A549 (cell line): ENCODE measurements around the gene DGKH. TPM values are rescaled to one million over a fixed set of nuclear protein-coding genes. Genes with fewer than 3 reads are reported as not detected.

Experiments
- ATAC-seq, 2 experiments: fragments of 200-7000 bp in 1 of 2; fragments of >200 bp in 1 of 2; cut with Nextera tagmentation in 1 of 2; cut with Tn5 transposase in 1 of 2; 3 replicates each; pipeline versions ENCODE4 v1.8.0 to v1.9.1; 2018 to 2020; ENCODE audit warnings: mild to moderate bottlenecking in 1 of 2, moderate library complexity in 1 of 2
- CTCF ChIA-PET: fragments of 300-600 bp; sonication (Branson Sonifier 250); formaldehyde crosslinking; extraction: SDS; loops from one replicate; lab custom pipeline; 2021; ENCODE audit warnings: antibody characterized with exemption, inconsistent platforms; lab: Yijun Ruan, JAX
- POLR2A ChIA-PET: fragments of 350-600 bp; formaldehyde crosslinking; extraction: SDS; loops from one replicate; lab custom pipeline; 2021; ENCODE audit warnings: antibody characterized with exemption, inconsistent platforms; lab: Yijun Ruan, JAX
- DNase-seq, 2 experiments: peaks; one replicate each; pipeline versions ENCODE4 v3.0.0 to v3.0.0-alpha.2; 2011 to 2016; ENCODE audit warnings: low read depth in 1 of 2, low spot score in 1 of 2
- FAIRE-seq: peaks from 2 replicates; lab custom pipeline; 2011; peaks lifted over from hg19 to GRCh38; lab: Jason Lieb, UNC
- H3K27ac ChIP-seq, 2 experiments: fragments of >200 bp; sonication (Bioruptor Twin); formaldehyde crosslinking; 3 replicates each; pipeline ENCODE4 v1.5.1; 2016 to 2017
- H3K4me1 ChIP-seq: fragments of >200 bp; sonication (Bioruptor Twin); formaldehyde crosslinking; 3 replicates; pipeline ENCODE4 v1.6.1; 2016
- H3K4me2 ChIP-seq: fragments of >200 bp; sonication (Bioruptor Twin); formaldehyde crosslinking; 3 replicates; pipeline ENCODE4 v1.6.1; 2016
- H3K4me3 ChIP-seq: fragments of >200 bp; sonication (Bioruptor Twin); formaldehyde crosslinking; 3 replicates; pipeline ENCODE4 v1.5.1; 2016
- H3K9me3 ChIP-seq: fragments of >200 bp; sonication (Bioruptor Twin); formaldehyde crosslinking; 3 replicates; pipeline ENCODE4 v1.6.1; 2016
- CBX8 ChIP-seq: fragments of 200-600 bp; sonication (generic); IDR thresholded peaks from 2 replicates; pipeline ENCODE4 v1.6.1; 2016
- EHF ChIP-seq: fragments of 250-450 bp; sonication (Bioruptor Pico); IDR thresholded peaks from 2 replicates; pipeline ENCODE4 v1.5.0; 2020; ENCODE audit warnings: mild to moderate bottlenecking
- EP300 ChIP-seq, 2 experiments: fragments of >200 bp; sonication (Bioruptor Twin); formaldehyde crosslinking; IDR thresholded peaks; 2 replicates in 1 of 2; 3 replicates in 1 of 2; pipeline ENCODE4 v1.6.1; 2016 to 2017
- FOSB ChIP-seq: fragments of 250-450 bp; sonication (Bioruptor Pico); IDR thresholded peaks from 2 replicates; pipeline ENCODE4 v1.5.0; 2020; ENCODE audit warnings: mild to moderate bottlenecking, moderate library complexity
- HOXA7 ChIP-seq: fragments of 250-450 bp; sonication (Bioruptor Pico); IDR thresholded peaks from 2 replicates; pipeline ENCODE4 v1.5.0; 2020; ENCODE audit warnings: mild to moderate bottlenecking, moderate library complexity
- HOXB5 ChIP-seq: fragments of 250-450 bp; sonication (Bioruptor Pico); IDR thresholded peaks from 2 replicates; pipeline ENCODE4 v1.5.0; 2020; ENCODE audit warnings: mild to moderate bottlenecking, moderate library complexity
- JUN ChIP-seq, 2 experiments: fragments of >200 bp; sonication (Bioruptor Twin); formaldehyde crosslinking; IDR thresholded peaks; 2 replicates in 1 of 2; 3 replicates in 1 of 2; pipeline ENCODE4 v1.6.1; 2016 to 2017
- MAFK ChIP-seq: fragments of 450-650 bp; IDR thresholded peaks from 2 replicates; pipeline ENCODE4 v1.6.1; 2014; ENCODE audit not compliant: partially characterized antibody
- MYC ChIP-seq: IDR thresholded peaks from 2 replicates; pipeline ENCODE4 v1.6.1; 2012; ENCODE audit warnings: mild to moderate bottlenecking, inconsistent platforms, low read length, improper control_type of control experiment, borderline replicate concordance
- PHF8 ChIP-seq: fragments of 200-600 bp; sonication (generic); IDR thresholded peaks from 2 replicates; pipeline ENCODE4 v1.6.1; 2016; ENCODE audit warnings: low read depth, mild to moderate bottlenecking, antibody characterized with exemption, moderate library complexity, borderline replicate concordance
- RAD21 ChIP-seq, 2 experiments: fragments of >200 bp in 1 of 2; sonication (Bioruptor Twin) in 1 of 2; formaldehyde crosslinking in 1 of 2; IDR thresholded peaks in 1 of 2; conservative IDR thresholded peaks in 1 of 2; 2 replicates in 1 of 2; 3 replicates in 1 of 2; pipeline ENCODE4 v1.6.1; 2012 to 2018; ENCODE audit warnings: inconsistent platforms in 1 of 2
- TP53 ChIP-seq: fragments of 250-450 bp; sonication (Bioruptor Pico); IDR thresholded peaks from 2 replicates; pipeline ENCODE4 v1.5.0; 2021; ENCODE audit warnings: mild to moderate bottlenecking, moderate library complexity
- ZC3H11A ChIP-seq: fragments of 450-650 bp; IDR thresholded peaks from 2 replicates; pipeline ENCODE4 v1.6.1; 2014; ENCODE audit warnings: antibody characterized with exemption, mild to moderate bottlenecking
- WGBS: methylation state at CpG from one replicate; pipeline ENCODE4 v1.1.6; 2017; ENCODE audit errors: missing lambda C conversion rate; 5-methylcytosine and 5-hydroxymethylcytosine counted together
- polyA plus RNA-seq, 4 experiments: library from polyadenylated mRNA; depleted of rRNA in 3 of 4; stranded (reverse); fragments of >200 nt; fragmentation: RNase III in 1 of 4; extraction: RNeasy Plus Mini Kit Qiagen cat#74134 plus additional on column Dnase treatment in 1 of 4; gene quantifications; 2 replicates in 3 of 4; 3 replicates in 1 of 4; pipeline ENCODE4 v1.2.3, GENCODE V29; 2011 to 2017
- TF ChIP-seq, protein P1 (sequence below): fragments of 250-450 bp; sonication (Bioruptor Pico); IDR thresholded peaks from 2 replicates; pipeline ENCODE4 v1.5.0; 2021; ENCODE audit warnings: mild to moderate bottlenecking, moderate library complexity, borderline replicate concordance
- TF ChIP-seq, protein P2 (sequence below): fragments of >200 bp; sonication (Bioruptor Twin); formaldehyde crosslinking; IDR thresholded peaks from 2 replicates; pipeline ENCODE4 v1.6.1; 2016
- TF ChIP-seq, protein P3 (sequence below): IDR thresholded peaks from 2 replicates; pipeline ENCODE4 v1.6.1; 2012
- TF ChIP-seq, protein P4 (sequence below): fragments of >200 bp; sonication (Bioruptor Twin); formaldehyde crosslinking; IDR thresholded peaks from 3 replicates; pipeline ENCODE4 v1.6.1; 2016
- TF ChIP-seq, protein P5 (sequence below): fragments of 450-650 bp; IDR thresholded peaks from 2 replicates; pipeline ENCODE4 v1.6.1; 2014; ENCODE audit warnings: antibody characterized with exemption
- TF ChIP-seq, protein P6 (sequence below): IDR thresholded peaks from 2 replicates; pipeline ENCODE4 v1.6.1; 2012

Gene DGKH
- polyA plus RNA-seq, 2 of the 4 experiments (the other 2 are of a cell fraction), result 3.8 to 6.7 TPM

DNA sequence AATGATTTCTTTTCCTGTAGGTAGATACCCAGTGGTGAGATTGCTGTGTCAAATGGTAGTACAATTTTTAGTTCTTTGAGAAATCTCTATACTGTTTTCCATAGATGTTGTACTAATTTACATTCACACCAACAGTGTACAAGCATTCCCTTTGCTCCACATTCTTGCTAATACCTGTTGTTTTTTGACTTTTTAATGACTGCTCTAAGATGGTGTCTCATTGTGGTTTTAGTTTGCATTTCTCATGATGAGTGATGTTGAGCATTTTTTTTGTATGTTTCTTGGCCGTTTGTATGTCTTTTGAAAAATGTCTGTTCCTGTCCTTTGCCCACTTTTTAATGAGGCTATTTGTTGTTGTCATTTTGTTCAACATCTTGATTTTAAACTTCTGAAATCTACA is 103.3 kb downstream of the DGKH start:
- CTCF ChIA-PET, result no interaction called here
- ATAC-seq (no peak), FAIRE-seq (no peak), DNase-seq (no peak)
- POLR2A ChIA-PET, result no interaction called here
- TF ChIP-seq FOSB (CRISPR knock-in tag), result no peak
- TF ChIP-seq, protein P1, sequence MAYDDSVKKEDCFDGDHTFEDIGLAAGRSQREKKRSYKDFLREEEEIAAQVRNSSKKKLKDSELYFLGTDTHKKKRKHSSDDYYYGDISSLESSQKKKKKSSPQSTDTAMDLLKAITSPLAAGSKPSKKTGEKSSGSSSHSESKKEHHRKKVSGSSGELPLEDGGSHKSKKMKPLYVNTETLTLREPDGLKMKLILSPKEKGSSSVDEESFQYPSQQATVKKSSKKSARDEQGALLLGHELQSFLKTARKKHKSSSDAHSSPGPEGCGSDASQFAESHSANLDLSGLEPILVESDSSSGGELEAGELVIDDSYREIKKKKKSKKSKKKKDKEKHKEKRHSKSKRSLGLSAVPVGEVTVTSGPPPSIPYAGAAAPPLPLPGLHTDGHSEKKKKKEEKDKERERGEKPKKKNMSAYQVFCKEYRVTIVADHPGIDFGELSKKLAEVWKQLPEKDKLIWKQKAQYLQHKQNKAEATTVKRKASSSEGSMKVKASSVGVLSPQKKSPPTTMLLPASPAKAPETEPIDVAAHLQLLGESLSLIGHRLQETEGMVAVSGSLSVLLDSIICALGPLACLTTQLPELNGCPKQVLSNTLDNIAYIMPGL, result no peak
- no peak for TF ChIP-seq EP300 (IDR thresholded peaks at IDR 0.05)
- TF ChIP-seq RAD21 (conservative IDR thresholded peaks at IDR 0.05 in 1 of 2, IDR thresholded peaks at IDR 0.05 in 1 of 2), result no peak
- TF ChIP-seq MAFK, result no peak
- TF ChIP-seq, protein P2, sequence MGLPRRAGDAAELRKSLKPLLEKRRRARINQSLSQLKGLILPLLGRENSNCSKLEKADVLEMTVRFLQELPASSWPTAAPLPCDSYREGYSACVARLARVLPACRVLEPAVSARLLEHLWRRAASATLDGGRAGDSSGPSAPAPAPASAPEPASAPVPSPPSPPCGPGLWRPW, result no peak
- TF ChIP-seq ZC3H11A, result no peak
- TF ChIP-seq PHF8, result no peak
- no peak for TF ChIP-seq TP53
- TF ChIP-seq CBX8, result no peak
- no peak for TF ChIP-seq EHF (CRISPR knock-in tag)
- TF ChIP-seq HOXA7 (CRISPR knock-in tag), result no peak
- TF ChIP-seq MYC, result no peak
- TF ChIP-seq, protein P3, sequence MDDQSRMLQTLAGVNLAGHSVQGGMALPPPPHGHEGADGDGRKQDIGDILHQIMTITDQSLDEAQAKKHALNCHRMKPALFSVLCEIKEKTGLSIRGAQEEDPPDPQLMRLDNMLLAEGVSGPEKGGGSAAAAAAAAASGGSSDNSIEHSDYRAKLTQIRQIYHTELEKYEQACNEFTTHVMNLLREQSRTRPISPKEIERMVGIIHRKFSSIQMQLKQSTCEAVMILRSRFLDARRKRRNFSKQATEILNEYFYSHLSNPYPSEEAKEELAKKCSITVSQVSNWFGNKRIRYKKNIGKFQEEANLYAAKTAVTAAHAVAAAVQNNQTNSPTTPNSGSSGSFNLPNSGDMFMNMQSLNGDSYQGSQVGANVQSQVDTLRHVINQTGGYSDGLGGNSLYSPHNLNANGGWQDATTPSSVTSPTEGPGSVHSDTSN, result no peak
- H3K4me2 ChIP-seq, result no peak overlapping the region
- no peaks in the 10 kb centered on the region for H3K9me3 ChIP-seq
- no peak overlapping the region for H3K4me3 ChIP-seq
- no peak overlapping the region for H3K27ac ChIP-seq
- peaks cover 12% of the 10 kb centered on the region; the same call in 2 of the 3 replicates for H3K4me1 ChIP-seq
- WGBS, result 56% methylated on average over 1 of the region's 1 CpG

DNA sequence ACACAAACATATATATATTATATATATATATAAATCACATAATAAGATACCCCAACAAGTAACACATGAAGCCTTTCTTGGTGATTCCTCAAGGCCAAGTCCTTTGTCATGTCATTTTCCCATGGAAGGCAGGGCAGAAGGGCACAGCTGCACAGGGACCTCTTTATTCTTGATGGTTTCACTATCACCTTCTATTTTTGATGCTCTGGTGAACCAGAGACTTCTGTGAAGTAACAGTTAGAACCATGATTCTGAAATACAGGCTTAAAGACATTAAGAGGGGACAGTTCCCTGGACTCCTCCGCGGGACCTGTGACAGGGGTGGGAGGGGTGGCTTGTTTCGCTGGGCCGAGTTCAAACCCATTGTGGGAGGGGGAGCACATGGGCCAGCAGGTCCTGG is 104.0 kb downstream of the DGKH start:
- Histone ChIP-seq H3K4me2 (no peak overlapping the region), H3K9me3 (no peaks in the 10 kb centered on the region), H3K4me1 (peaks cover 12% of the 10 kb centered on the region; the same call in 2 of the 3 replicates)
- FAIRE-seq, result no peak
- no peak for ATAC-seq
- WGBS, result 86% methylated on average over 4 of the region's 4 CpGs
- TF ChIP-seq MYC, result no peak
- TF ChIP-seq, protein P4, sequence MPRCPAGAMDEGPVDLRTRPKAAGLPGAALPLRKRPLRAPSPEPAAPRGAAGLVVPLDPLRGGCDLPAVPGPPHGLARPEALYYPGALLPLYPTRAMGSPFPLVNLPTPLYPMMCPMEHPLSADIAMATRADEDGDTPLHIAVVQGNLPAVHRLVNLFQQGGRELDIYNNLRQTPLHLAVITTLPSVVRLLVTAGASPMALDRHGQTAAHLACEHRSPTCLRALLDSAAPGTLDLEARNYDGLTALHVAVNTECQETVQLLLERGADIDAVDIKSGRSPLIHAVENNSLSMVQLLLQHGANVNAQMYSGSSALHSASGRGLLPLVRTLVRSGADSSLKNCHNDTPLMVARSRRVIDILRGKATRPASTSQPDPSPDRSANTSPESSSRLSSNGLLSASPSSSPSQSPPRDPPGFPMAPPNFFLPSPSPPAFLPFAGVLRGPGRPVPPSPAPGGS, result no peak
- no peak for TF ChIP-seq HOXB5 (CRISPR knock-in tag)
- TF ChIP-seq JUN (IDR thresholded peaks at IDR 0.05), result no peak
- TF ChIP-seq, protein P5, sequence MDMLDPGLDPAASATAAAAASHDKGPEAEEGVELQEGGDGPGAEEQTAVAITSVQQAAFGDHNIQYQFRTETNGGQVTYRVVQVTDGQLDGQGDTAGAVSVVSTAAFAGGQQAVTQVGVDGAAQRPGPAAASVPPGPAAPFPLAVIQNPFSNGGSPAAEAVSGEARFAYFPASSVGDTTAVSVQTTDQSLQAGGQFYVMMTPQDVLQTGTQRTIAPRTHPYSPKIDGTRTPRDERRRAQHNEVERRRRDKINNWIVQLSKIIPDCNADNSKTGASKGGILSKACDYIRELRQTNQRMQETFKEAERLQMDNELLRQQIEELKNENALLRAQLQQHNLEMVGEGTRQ, result no peak
- TF ChIP-seq, protein P6, sequence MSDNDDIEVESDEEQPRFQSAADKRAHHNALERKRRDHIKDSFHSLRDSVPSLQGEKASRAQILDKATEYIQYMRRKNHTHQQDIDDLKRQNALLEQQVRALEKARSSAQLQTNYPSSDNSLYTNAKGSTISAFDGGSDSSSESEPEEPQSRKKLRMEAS, result no peak
- TF ChIP-seq, all 56 proteins: peak for 0
- ChIA-PET POLR2A (no interaction called here), CTCF (interaction anchor here (1.1 kb wide), 1 partner anchor 12 kb away, joined by 4 read pairs; no protein-coding TSS in a partner anchor)
- H3K27ac ChIP-seq, result no peak overlapping the region
- DNase-seq, result no peak
- no peak overlapping the region for H3K4me3 ChIP-seq
